Uterus (tissue), 2 donors: ENCODE data around the gene TMEM59L.

Experiments
- CTCF ChIP-seq, 4 experiments: fragments of 200-600 bp in 2 of 4; fragments of 450-650 bp in 2 of 4; sonication (generic) in 2 of 4; IDR thresholded peaks; one replicate each; pipeline ENCODE4 v1.5.1; 2016 to 2019; ENCODE audit warnings: antibody characterized with exemption in 4 of 4, mild to moderate bottlenecking in 2 of 4, moderate library complexity in 1 of 4
- POLR2A ChIP-seq, 2 donors: fragments of 450-650 bp; IDR thresholded peaks; one replicate each; pipeline ENCODE4 v1.6.1; 2016; ENCODE audit warnings: antibody characterized with exemption in 2 of 2, mild to moderate bottlenecking in 1 of 2, moderate library complexity in 1 of 2

GRCh38 chr19:18603958-18604819 is 8.5 kb upstream of the TMEM59L start:
- TF ChIP-seq CTCF (IDR thresholded peaks at IDR 0.05) = no peak
- TF ChIP-seq POLR2A (IDR thresholded peaks at IDR 0.05) = no peak
